HL-60 (cell line): ENCODE measurements around the gene SSTR4.

Experiments used
- DNase-seq, 2 experiments: peaks; one replicate each; pipeline ENCODE4 v3.0.0-alpha.2; 2010 to 2020; ENCODE audit warnings: low read depth in 1 of 2, low spot score in 1 of 2
- H3K27ac ChIP-seq: fragments of 250-450 bp; sonication (Bioruptor Pico); replicated peaks from 2 replicates; pipeline ENCODE4 v1.5.1; 2020; ENCODE audit warnings: mild to moderate bottlenecking, moderate library complexity
- H3K27me3 ChIP-seq: fragments of 250-450 bp; sonication (Bioruptor Pico); 2 replicates; pipeline ENCODE4 v1.5.1; 2021; ENCODE audit warnings: mild to moderate bottlenecking, moderate library complexity; ENCODE audit not compliant: insufficient read depth, poor library complexity, severe bottlenecking
- H3K4me3 ChIP-seq: replicated peaks from 2 replicates; pipeline ENCODE4 v1.5.1; 2011; ENCODE audit warnings: mild to moderate bottlenecking, control low read depth, low read length; ENCODE audit not compliant: insufficient read depth
- CTCF ChIP-seq: IDR thresholded peaks from one replicate; pipeline ENCODE4 v1.5.1; 2011; ENCODE audit warnings: low read length, control low read depth, inconsistent platforms; ENCODE audit not compliant: insufficient read depth
- GABPA ChIP-seq: IDR thresholded peaks from 2 replicates; pipeline ENCODE4 v1.6.1; 2012; ENCODE audit warnings: low read depth
- POLR2AphosphoS5 ChIP-seq: IDR thresholded peaks from 2 replicates; pipeline ENCODE4 v1.6.1; 2012; ENCODE audit warnings: low read depth
- REST ChIP-seq: IDR thresholded peaks from 2 replicates; pipeline ENCODE4 v1.6.1; 2012; ENCODE audit warnings: low read depth; ENCODE audit not compliant: insufficient replicate concordance
- SPI1 ChIP-seq: IDR thresholded peaks from 2 replicates; pipeline ENCODE4 v1.6.1; 2012; ENCODE audit warnings: low read depth, mild to moderate bottlenecking, borderline replicate concordance

Gene SSTR4

GRCh38 chr20:23007886-23008655 is 27.0 kb upstream of the SSTR4 start:
- no peak for DNase-seq
- no peak for TF ChIP-seq SPI1
- no peak for TF ChIP-seq CTCF
- TF ChIP-seq POLR2AphosphoS5: no peak
- no peak for TF ChIP-seq GABPA
- no peak for TF ChIP-seq REST
- Histone ChIP-seq H3K27ac (no peak overlapping the region), H3K4me3 (no peak overlapping the region), H3K27me3 (no peaks in the 10 kb centered on the region)

- H3K27ac ChIP-seq: no peak overlapping the region
- H3K27me3 ChIP-seq: no peaks in the 10 kb centered on the region
- no peak overlapping the region for H3K4me3 ChIP-seq
- no peak for DNase-seq
- TF ChIP-seq GABPA: no peak
- no peak for TF ChIP-seq SPI1
- no peak for TF ChIP-seq REST
- no peak for TF ChIP-seq POLR2AphosphoS5
- no peak for TF ChIP-seq CTCF
Measured at GRCh38 chr20:23008667-23009066, 26.4 kb upstream of the SSTR4 start.

GRCh38 chr20:23009636-23010035 is 25.5 kb upstream of the SSTR4 start:
- TF ChIP-seq REST (no peak), SPI1 (no peak), CTCF (no peak), GABPA (no peak), POLR2AphosphoS5 (no peak)
- DNase-seq: peak in 1 of 2 experiments; percentile 22
- Histone ChIP-seq H3K4me3 (no peak overlapping the region), H3K27me3 (no peaks in the 10 kb centered on the region), H3K27ac (no peak overlapping the region)
